Fibroblast of pulmonary artery (primary cell): ENCODE measurements around the gene TIMP1.
A peak's percentile ranks its signal among the peaks of the same experiment; 100 is the strongest.

Experiments used
- DNase-seq: peaks from one replicate; pipeline ENCODE4 v3.0.0-alpha.2; 2010; ENCODE audit warnings: low read depth
- H3K4me3 ChIP-seq: replicated peaks from 2 replicates; pipeline ENCODE4 v1.5.1; 2011; ENCODE audit warnings: low read depth, mild to moderate bottlenecking, control low read depth, low read length, moderate library complexity
- CTCF ChIP-seq: IDR thresholded peaks from 2 replicates; pipeline ENCODE4 v1.5.1; 2011; ENCODE audit warnings: mild to moderate bottlenecking, control low read depth, low read length, inconsistent platforms; ENCODE audit errors: missing control alignments

TIMP1 gene

GRCh38 chrX:47566841-47567240 is 15.4 kb upstream of the TIMP1 start:
- no peak for DNase-seq
- no peak for TF ChIP-seq CTCF
- no peak overlapping the region for H3K4me3 ChIP-seq

GRCh38 chrX:47568656-47569295 is 13.5 kb upstream of the TIMP1 start:
- peak; percentile 31 for TF ChIP-seq CTCF
- H3K4me3 ChIP-seq, result no peak overlapping the region
- DNase-seq, result peak; percentile 28

GRCh38 chrX:47570794-47571193 is 11.4 kb upstream of the TIMP1 start:
- no peak for DNase-seq
- no peak overlapping the region for H3K4me3 ChIP-seq
- no peak for TF ChIP-seq CTCF

GRCh38 chrX:47571215-47571614 is 11.0 kb upstream of the TIMP1 start:
- TF ChIP-seq CTCF, result no peak
- H3K4me3 ChIP-seq, result no peak overlapping the region
- no peak for DNase-seq

- no peak for DNase-seq
- TF ChIP-seq CTCF, result no peak
Measured at GRCh38 chrX:47571896-47572295, 10.3 kb upstream of the TIMP1 start.

GRCh38 chrX:47572773-47573340 is 9.4 kb upstream of the TIMP1 start:
- no peak for DNase-seq
- TF ChIP-seq CTCF, result no peak
- no peak overlapping the region for H3K4me3 ChIP-seq

More at GRCh38 chrX:47571896-47572295, 10.3 kb upstream of the TIMP1 start:
- H3K4me3 ChIP-seq, result no peak overlapping the region
